Peyer's patch (tissue), 4 donors: ENCODE data around the gene PDGFD. TPM values are rescaled to one million over a fixed set of nuclear protein-coding genes. Genes with fewer than 3 reads are reported as not detected.

ENCODE experiments used
- DNase-seq, 3 donors: peaks; one replicate each; pipeline ENCODE4 v3.0.0-alpha.2; 2017 to 2019
- H3K27ac ChIP-seq, 4 donors: fragments of 200-600 bp; sonication (generic); one replicate each; pipeline ENCODE4 v1.5.1; 2016 to 2019
- H3K27me3 ChIP-seq, 2 donors: fragments of 200-600 bp; sonication (generic); one replicate each; pipeline ENCODE4 v1.5.1; 2019
- H3K36me3 ChIP-seq, 3 donors: fragments of 200-600 bp; sonication (generic); one replicate each; pipeline ENCODE4 v1.5.1; 2016 to 2019
- H3K4me1 ChIP-seq, 4 donors: fragments of 200-600 bp; sonication (generic); one replicate each; pipeline ENCODE4 v1.5.1; 2016 to 2019
- H3K4me3 ChIP-seq, 4 donors: fragments of 200-600 bp; sonication (generic); 1 replicate in 3 of 4; 2 replicates in 1 of 4; pipeline ENCODE4 v1.5.1; 2016 to 2019; ENCODE audit warnings: mild to moderate bottlenecking in 1 of 4
- H3K9me3 ChIP-seq, 4 donors: fragments of 200-600 bp; sonication (generic); one replicate each; pipeline ENCODE4 v1.5.1; 2016 to 2019; ENCODE audit warnings: mild to moderate bottlenecking in 1 of 4
- CTCF ChIP-seq, 6 experiments: fragments of 450-650 bp in 4 of 6; fragments of 200-600 bp in 2 of 6; sonication (generic) in 1 of 6; IDR thresholded peaks; one replicate each; pipeline ENCODE4 v1.5.1; 2017 to 2019; ENCODE audit warnings: antibody characterized with exemption in 6 of 6, mild to moderate bottlenecking in 3 of 6, moderate library complexity in 1 of 6
- POLR2A ChIP-seq, 2 donors: fragments of 450-650 bp; IDR thresholded peaks; one replicate each; pipeline ENCODE4 v1.5.1; 2017; ENCODE audit warnings: antibody characterized with exemption in 2 of 2, mild to moderate bottlenecking in 2 of 2, moderate library complexity in 2 of 2
- total RNA-seq, 4 donors: library from RNA; depleted of rRNA; stranded (reverse); fragments of >200 nt; gene quantifications; one replicate each; pipeline ENCODE4 v1.1.0, GENCODE V29; 2016

Gene PDGFD
- 1 to 10 TPM in 3 of 4 donors, under 1 TPM in 1; 0.83 to 1.9 (median 1.7) TPM for total RNA-seq

- H3K27ac ChIP-seq, result peak within 1 kb of the TSS in 2 of 4 donors; percentile 1 to 4
- peak within 1 kb of the TSS; percentile 29 to 49 (median 47) for H3K4me3 ChIP-seq
- no peaks in the 10 kb centered on the region for H3K36me3 ChIP-seq
- DNase-seq, result peak; percentile 46 to 72 (median 57)
- peak in 4 of 6 experiments; percentile 16 to 25 (median 19) for TF ChIP-seq CTCF (IDR thresholded peaks at IDR 0.05)
- no peak for TF ChIP-seq POLR2A (IDR thresholded peaks at IDR 0.05)
- peaks cover 0 to 12% (median 0%) of the 10 kb centered on the region in 4 donors for H3K4me1 ChIP-seq
- H3K9me3 ChIP-seq, result no peaks in the 10 kb centered on the region
- H3K27me3 ChIP-seq, result no peaks in the 10 kb centered on the region
Measured at GRCh38 chr11:104164028-104164520, at the start of gene PDGFD. TSS of gene PDGFD (minus strand) at chr11:104164147.

- DNase-seq, result no peak
- no peaks in the 10 kb centered on the region for H3K9me3 ChIP-seq
- H3K4me3 ChIP-seq, result no peak overlapping the region
- H3K27me3 ChIP-seq, result no peaks in the 10 kb centered on the region
- TF ChIP-seq POLR2A (IDR thresholded peaks at IDR 0.05), result no peak
- TF ChIP-seq CTCF (IDR thresholded peaks at IDR 0.05), result no peak
- no peaks in the 10 kb centered on the region for H3K4me1 ChIP-seq
- H3K36me3 ChIP-seq, result no peaks in the 10 kb centered on the region
- H3K27ac ChIP-seq, result no peak overlapping the region
Measured at GRCh38 chr11:104206936-104207335, 43.0 kb upstream of the PDGFD start.

GRCh38 chr11:104205838-104206237 lies 41.9 kb upstream of the PDGFD start:
- no peak overlapping the region for H3K27ac ChIP-seq

DNA sequence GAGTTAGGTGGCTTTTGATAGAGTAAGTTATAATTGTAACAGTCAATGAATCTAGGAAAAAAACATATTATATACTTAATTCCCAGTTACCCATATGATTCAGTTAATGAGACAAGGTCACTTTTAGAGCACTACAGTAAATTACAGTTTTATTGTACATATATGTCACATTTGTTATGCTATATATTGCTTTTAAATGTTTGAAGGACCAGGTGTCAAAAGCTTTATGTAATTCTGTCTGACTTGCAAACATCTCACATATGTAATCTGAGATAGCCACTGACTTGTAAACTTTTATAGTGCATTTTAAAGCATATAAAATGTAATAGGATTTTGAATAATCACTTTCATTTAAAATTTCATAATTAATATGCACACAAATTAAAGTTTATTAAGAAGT lies 36.7 kb upstream of the PDGFD start:
- Histone ChIP-seq H3K9me3 (no peaks in the 10 kb centered on the region), H3K4me1 (no peaks in the 10 kb centered on the region), H3K36me3 (no peaks in the 10 kb centered on the region), H3K4me3 (no peak overlapping the region), H3K27ac (no peak overlapping the region), H3K27me3 (no peaks in the 10 kb centered on the region)
- TF ChIP-seq CTCF (IDR thresholded peaks at IDR 0.05) (no peak), POLR2A (IDR thresholded peaks at IDR 0.05) (no peak)
- DNase-seq, result no peak

More at GRCh38 chr11:104205838-104206237, 41.9 kb upstream of the PDGFD start:
- H3K27me3 ChIP-seq, result no peaks in the 10 kb centered on the region
- H3K9me3 ChIP-seq, result no peaks in the 10 kb centered on the region
- H3K4me3 ChIP-seq, result no peak overlapping the region
- no peaks in the 10 kb centered on the region for H3K4me1 ChIP-seq
- no peak for TF ChIP-seq POLR2A (IDR thresholded peaks at IDR 0.05)
- no peak for TF ChIP-seq CTCF (IDR thresholded peaks at IDR 0.05)
- H3K36me3 ChIP-seq, result no peaks in the 10 kb centered on the region
- DNase-seq, result no peak

DNA sequence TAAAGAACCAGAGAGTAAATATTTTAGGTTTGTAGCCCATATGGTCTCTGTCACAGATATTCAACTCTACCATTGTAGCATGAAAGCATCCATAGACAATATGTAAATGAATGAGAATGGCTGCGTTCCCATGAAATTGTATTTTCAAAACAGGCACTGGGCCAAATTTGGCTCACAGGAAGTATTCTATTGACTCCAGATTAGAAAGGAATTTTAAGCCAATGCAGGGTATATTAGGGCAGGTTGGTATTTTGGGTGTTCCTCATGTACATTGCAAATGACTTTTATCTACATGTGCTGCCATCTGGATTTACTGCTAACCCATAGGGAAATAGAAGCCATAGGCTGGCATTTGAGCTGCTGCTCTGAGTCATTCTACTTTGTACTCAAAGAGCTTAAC lies 35.1 kb upstream of the PDGFD start:
- Histone ChIP-seq H3K4me3 (no peak overlapping the region), H3K36me3 (no peaks in the 10 kb centered on the region), H3K27me3 (no peaks in the 10 kb centered on the region), H3K27ac (no peak overlapping the region), H3K9me3 (no peaks in the 10 kb centered on the region), H3K4me1 (no peaks in the 10 kb centered on the region)
- DNase-seq, result no peak
- TF ChIP-seq CTCF (IDR thresholded peaks at IDR 0.05) (no peak), POLR2A (IDR thresholded peaks at IDR 0.05) (no peak)

DNA sequence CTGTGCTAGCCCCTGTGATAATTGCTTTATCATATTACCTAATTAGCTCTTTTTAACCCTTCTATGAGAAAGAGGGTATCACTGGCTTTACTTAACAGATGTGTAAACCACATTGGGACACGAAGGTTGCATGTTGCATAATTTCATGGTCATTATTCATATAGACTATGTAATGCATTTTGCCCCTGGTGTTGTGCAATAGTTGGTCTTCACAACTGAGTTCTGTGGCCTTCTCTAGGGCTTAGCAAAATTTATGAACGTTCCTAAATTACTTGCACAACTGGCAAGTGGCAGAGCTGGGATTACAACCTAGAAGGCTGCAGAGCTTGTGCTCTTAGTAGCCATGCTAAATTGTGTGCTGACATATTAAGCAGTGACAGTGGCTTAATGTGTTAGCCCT lies 34.6 kb upstream of the PDGFD start:
- Histone ChIP-seq H3K4me1 (no peaks in the 10 kb centered on the region), H3K4me3 (no peak overlapping the region), H3K27me3 (no peaks in the 10 kb centered on the region), H3K36me3 (no peaks in the 10 kb centered on the region), H3K9me3 (no peaks in the 10 kb centered on the region), H3K27ac (no peak overlapping the region)
- TF ChIP-seq POLR2A (IDR thresholded peaks at IDR 0.05), result no peak
- no peak for TF ChIP-seq CTCF (IDR thresholded peaks at IDR 0.05)
- no peak for DNase-seq
